PC-3 (cell line): ENCODE measurements around the gene SLC35B1. TPM values are rescaled to one million over a fixed set of nuclear protein-coding genes. Genes with fewer than 3 reads are reported as not detected.

Experiments used
- ATAC-seq: fragments of 200-7000 bp; cut with Tn5 transposase; 2 replicates; pipeline ENCODE4 v1.9.1; 2020; ENCODE audit warnings: mild to moderate bottlenecking, moderate library complexity
- BruUV-seq: library from RNA; stranded (reverse); fragments of 400-500 nt; replicated peaks from 2 replicates; lab custom pipeline; 2021; lab: Mats Ljungman, UMichigan
- CTCF ChIA-PET: fragments of 300-600 bp; sonication (Branson Sonifier 250); formaldehyde crosslinking; loops from one replicate; lab custom pipeline; 2022; ENCODE audit warnings: antibody characterized with exemption; lab: Charles Lee
- POLR2A ChIA-PET: fragments of 300-600 bp; sonication (Branson Sonifier 250); formaldehyde crosslinking; loops from one replicate; lab custom pipeline; 2022; ENCODE audit warnings: antibody characterized with exemption; ENCODE audit not compliant: unreplicated experiment; lab: Charles Lee
- DNase-seq: peaks from one replicate; pipeline ENCODE4 v3.0.0-alpha.2; 2015
- H2AFZ ChIP-seq: fragments of 300-600 bp; sonication (generic); 2 replicates; pipeline ENCODE4 v1.6.0; 2016; ENCODE audit warnings: antibody characterized with exemption, low read length
- H3F3A ChIP-seq: fragments of 300-600 bp; sonication (generic); one replicate; pipeline ENCODE4 v1.6.0; 2017; ENCODE audit warnings: antibody characterized with exemption, low read length, control low read depth, mild to moderate bottlenecking; ENCODE audit not compliant: unreplicated experiment
- H3K27ac ChIP-seq: fragments of 300-600 bp; sonication (generic); 2 replicates; pipeline ENCODE4 v1.5.1; 2016; ENCODE audit warnings: mild to moderate bottlenecking, low read length
- H3K27me3 ChIP-seq: fragments of 300-600 bp; sonication (generic); 2 replicates; pipeline ENCODE4 v1.6.1; 2016; ENCODE audit warnings: low read length, mixed read lengths
- H3K36me3 ChIP-seq: fragments of 300-600 bp; sonication (generic); 2 replicates; pipeline ENCODE4 v1.6.1; 2016; ENCODE audit warnings: low read depth, mixed run types, low read length, mixed read lengths
- H3K4me1 ChIP-seq: fragments of 300-600 bp; sonication (generic); 2 replicates; pipeline ENCODE4 v1.5.1; 2016; ENCODE audit warnings: low read length; ENCODE audit not compliant: insufficient read depth
- H3K4me2 ChIP-seq: fragments of 300-600 bp; sonication (generic); 2 replicates; pipeline ENCODE4 v1.6.0; 2016; ENCODE audit warnings: low read length
- H3K4me3 ChIP-seq: fragments of 300-600 bp; sonication (generic); 2 replicates; pipeline ENCODE4 v1.5.1; 2016; ENCODE audit warnings: mild to moderate bottlenecking, low read length, mixed read lengths
- H3K79me2 ChIP-seq: fragments of 300-600 bp; sonication (generic); 2 replicates; pipeline ENCODE4 v1.6.1; 2017; ENCODE audit warnings: low read length, mixed read lengths
- H3K9ac ChIP-seq: fragments of 300-600 bp; sonication (generic); 2 replicates; pipeline ENCODE4 v1.6.0; 2016; ENCODE audit warnings: mild to moderate bottlenecking, low read length
- H3K9me2 ChIP-seq: fragments of 300-600 bp; sonication (generic); replicated peaks from 2 replicates; pipeline ENCODE4 v1.6.1; 2016; ENCODE audit warnings: mixed run types, low read length, mixed read lengths
- H3K9me3 ChIP-seq: fragments of 300-600 bp; sonication (generic); 2 replicates; pipeline ENCODE4 v1.6.1; 2016; ENCODE audit warnings: low read length, mixed read lengths
- H4K20me1 ChIP-seq: fragments of 300-600 bp; sonication (generic); 2 replicates; pipeline ENCODE4 v1.6.1; 2016; ENCODE audit warnings: low read length, mixed read lengths
- EZH2 ChIP-seq: fragments of 300-600 bp; sonication (generic); IDR thresholded peaks from one replicate; pipeline ENCODE4 v1.6.1; 2017; ENCODE audit warnings: antibody characterized with exemption, mild to moderate bottlenecking, low read length; ENCODE audit not compliant: unreplicated experiment
- EZH2phosphoT487 ChIP-seq: fragments of 300-600 bp; sonication (generic); IDR thresholded peaks from 2 replicates; pipeline ENCODE4 v1.6.1; 2018; ENCODE audit warnings: mild to moderate bottlenecking, antibody characterized with exemption, low read length, borderline replicate concordance
- intact Hi-C: fragments of 100-400 bp; cut with micrococcal nuclease; formaldehyde crosslinking; loops from 2 replicates; pipeline ENCODE4 v1.9.0; 2023
- total RNA-seq: library from RNA; depleted of rRNA; stranded (reverse); fragments of >200 nt; gene quantifications from 2 replicates; pipeline ENCODE4 v1.2.3, GENCODE V29; 2014
- TF ChIP-seq, protein P1 (sequence below): fragments of 300-600 bp; sonication (generic); conservative IDR thresholded peaks from 2 replicates; pipeline ENCODE4 v1.5.1; 2017; ENCODE audit warnings: antibody characterized with exemption, low read depth, mild to moderate bottlenecking, low read length

SLC35B1 gene
- total RNA-seq, 1 experiment from 2014 or later: 211 TPM

GRCh38 chr17:49748791-49749190 is 41.0 kb upstream of the SLC35B1 start:
- H3F3A ChIP-seq: no peaks in the 10 kb centered on the region
- ChIA-PET CTCF (no interaction called here), POLR2A (no interaction called here)
- no peak overlapping the region for H3K4me2 ChIP-seq
- H3K4me3 ChIP-seq: no peak overlapping the region
- H3K27ac ChIP-seq: no peak overlapping the region
- H3K4me1 ChIP-seq: no peaks in the 10 kb centered on the region
- intact Hi-C loops: no loop called here
- no peaks in the 10 kb centered on the region for H3K36me3 ChIP-seq
- BruUV-seq: no TSS peak
- no peaks in the 10 kb centered on the region for H3K79me2 ChIP-seq
- no peaks in the 10 kb centered on the region for H4K20me1 ChIP-seq
- H3K9me3 ChIP-seq: no peaks in the 10 kb centered on the region
- H3K9ac ChIP-seq: no peak overlapping the region
- no peak overlapping the region for H2AFZ ChIP-seq
- DNase-seq (no peak), ATAC-seq (no peak)
- TF ChIP-seq EZH2phosphoT487 (no peak), EZH2 (no peak)
- TF ChIP-seq, protein P1, sequence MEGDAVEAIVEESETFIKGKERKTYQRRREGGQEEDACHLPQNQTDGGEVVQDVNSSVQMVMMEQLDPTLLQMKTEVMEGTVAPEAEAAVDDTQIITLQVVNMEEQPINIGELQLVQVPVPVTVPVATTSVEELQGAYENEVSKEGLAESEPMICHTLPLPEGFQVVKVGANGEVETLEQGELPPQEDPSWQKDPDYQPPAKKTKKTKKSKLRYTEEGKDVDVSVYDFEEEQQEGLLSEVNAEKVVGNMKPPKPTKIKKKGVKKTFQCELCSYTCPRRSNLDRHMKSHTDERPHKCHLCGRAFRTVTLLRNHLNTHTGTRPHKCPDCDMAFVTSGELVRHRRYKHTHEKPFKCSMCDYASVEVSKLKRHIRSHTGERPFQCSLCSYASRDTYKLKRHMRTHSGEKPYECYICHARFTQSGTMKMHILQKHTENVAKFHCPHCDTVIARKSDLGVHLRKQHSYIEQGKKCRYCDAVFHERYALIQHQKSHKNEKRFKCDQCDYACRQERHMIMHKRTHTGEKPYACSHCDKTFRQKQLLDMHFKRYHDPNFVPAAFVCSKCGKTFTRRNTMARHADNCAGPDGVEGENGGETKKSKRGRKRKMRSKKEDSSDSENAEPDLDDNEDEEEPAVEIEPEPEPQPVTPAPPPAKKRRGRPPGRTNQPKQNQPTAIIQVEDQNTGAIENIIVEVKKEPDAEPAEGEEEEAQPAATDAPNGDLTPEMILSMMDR: no peak
- H3K9me2 ChIP-seq: no peaks in the 10 kb centered on the region
- no peaks in the 10 kb centered on the region for H3K27me3 ChIP-seq

DNA sequence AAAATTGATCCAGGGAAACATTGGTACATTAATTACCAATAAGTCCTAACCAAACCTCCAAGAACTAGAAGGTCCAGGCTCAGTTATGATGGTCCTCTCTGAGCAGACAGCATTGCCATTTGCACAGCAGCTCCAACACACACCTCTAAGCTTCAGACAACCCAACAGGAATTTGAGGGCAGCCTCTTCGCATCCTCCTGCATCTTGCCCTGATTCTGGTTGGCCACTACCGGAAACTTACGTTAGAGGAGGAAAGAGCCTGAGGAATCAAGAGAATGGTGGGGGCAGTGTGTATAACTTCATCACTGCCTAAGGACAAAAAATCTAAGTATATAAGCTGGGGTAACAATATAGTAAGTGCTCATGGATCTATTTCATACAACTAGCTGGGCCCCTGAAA is 40.5 kb upstream of the SLC35B1 start:
- intact Hi-C loops: no loop called here
- DNase-seq: no peak
- H3K4me2 ChIP-seq: no peak overlapping the region
- no peak overlapping the region for H3K4me3 ChIP-seq
- ChIA-PET CTCF (no interaction called here), POLR2A (no interaction called here)
- H3K9ac ChIP-seq: no peak overlapping the region
- no peak overlapping the region for H3K27ac ChIP-seq
- no peaks in the 10 kb centered on the region for H3K9me2 ChIP-seq
- no peaks in the 10 kb centered on the region for H3K79me2 ChIP-seq
- no peaks in the 10 kb centered on the region for H3K27me3 ChIP-seq
- no peaks in the 10 kb centered on the region for H3F3A ChIP-seq
- H4K20me1 ChIP-seq: no peaks in the 10 kb centered on the region
- no peak for TF ChIP-seq EZH2phosphoT487
- TF ChIP-seq, protein P1: no peak
- no peak for TF ChIP-seq EZH2
- no peaks in the 10 kb centered on the region for H3K4me1 ChIP-seq
- H3K36me3 ChIP-seq: no peaks in the 10 kb centered on the region
- no peak overlapping the region for H2AFZ ChIP-seq
- ATAC-seq: no peak
- BruUV-seq: no TSS peak
- H3K9me3 ChIP-seq: no peaks in the 10 kb centered on the region

DNA sequence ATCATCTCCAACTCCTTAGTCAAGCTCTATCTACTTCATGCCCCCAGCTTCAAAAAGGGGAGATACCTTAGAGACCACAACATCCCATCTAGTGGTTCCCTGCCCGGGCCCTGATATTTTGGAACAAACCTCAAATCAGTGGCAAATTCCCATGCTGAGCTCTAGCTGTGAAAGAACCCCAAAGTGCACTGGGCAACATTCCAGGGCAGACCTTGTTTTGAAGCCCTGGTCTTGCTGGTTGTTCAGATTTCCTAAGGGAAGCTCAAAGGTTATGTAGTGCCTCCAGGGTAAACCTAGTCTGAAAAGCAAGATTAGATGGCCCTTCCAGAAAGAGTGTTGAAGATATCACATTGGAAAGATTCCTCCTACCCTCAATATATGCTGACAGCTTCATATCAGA is 39.9 kb upstream of the SLC35B1 start:
- Histone ChIP-seq H3K79me2 (no peaks in the 10 kb centered on the region), H4K20me1 (no peaks in the 10 kb centered on the region), H3K27me3 (no peaks in the 10 kb centered on the region), H3K4me1 (no peaks in the 10 kb centered on the region), H3K9me3 (no peaks in the 10 kb centered on the region), H3F3A (no peaks in the 10 kb centered on the region), H3K9me2 (no peaks in the 10 kb centered on the region), H3K27ac (no peak overlapping the region), H2AFZ (no peak overlapping the region), H3K4me3 (no peak overlapping the region), H3K4me2 (no peak overlapping the region), H3K9ac (no peak overlapping the region), H3K36me3 (no peaks in the 10 kb centered on the region)
- ChIA-PET POLR2A (no interaction called here), CTCF (no interaction called here)
- BruUV-seq: no TSS peak
- intact Hi-C loops: no loop called here
- DNase-seq: no peak
- ATAC-seq: no peak
- no peak for TF ChIP-seq EZH2
- TF ChIP-seq, protein P1: no peak
- no peak for TF ChIP-seq EZH2phosphoT487
